WERI-Rb-1 (cell line): ENCODE measurements around the gene ASTL.
"Not testable (repeated sequence)": the region's sequence is repeated elsewhere in the genome, so short reads cannot be mapped to it uniquely, and the experiment has no call there.

ENCODE experiments used
- DNase-seq: peaks from one replicate; pipeline ENCODE4 v3.0.0-alpha.2; 2020
- H3K27ac ChIP-seq: fragments of 250-450 bp; sonication (Bioruptor Pico); 2 replicates; pipeline ENCODE4 v1.5.1; 2020; ENCODE audit warnings: mild to moderate bottlenecking, moderate library complexity
- H3K27me3 ChIP-seq: fragments of 250-450 bp; sonication (Bioruptor Pico); 2 replicates; pipeline ENCODE4 v1.5.1; 2021; ENCODE audit warnings: mild to moderate bottlenecking, low read depth, moderate library complexity; ENCODE audit not compliant: insufficient read depth, severe bottlenecking
- H3K36me3 ChIP-seq: fragments of 250-450 bp; sonication (Bioruptor Pico); 2 replicates; pipeline ENCODE4 v1.5.1; 2020; ENCODE audit warnings: mild to moderate bottlenecking, moderate library complexity
- H3K4me3 ChIP-seq: 2 replicates; pipeline ENCODE4 v1.5.1; 2011; ENCODE audit warnings: low read depth, mild to moderate bottlenecking, control low read depth, low read length
- H3K9me3 ChIP-seq: fragments of 250-450 bp; sonication (Bioruptor Pico); 2 replicates; pipeline ENCODE4 v1.5.1; 2021; ENCODE audit warnings: mild to moderate bottlenecking, moderate library complexity; ENCODE audit not compliant: severe bottlenecking
- TF ChIP-seq, protein P1 (sequence below): IDR thresholded peaks from 2 replicates; pipeline ENCODE4 v1.5.1; 2011; ENCODE audit warnings: low read depth, mild to moderate bottlenecking, control low read depth, inconsistent platforms, low read length

ASTL gene

DNA sequence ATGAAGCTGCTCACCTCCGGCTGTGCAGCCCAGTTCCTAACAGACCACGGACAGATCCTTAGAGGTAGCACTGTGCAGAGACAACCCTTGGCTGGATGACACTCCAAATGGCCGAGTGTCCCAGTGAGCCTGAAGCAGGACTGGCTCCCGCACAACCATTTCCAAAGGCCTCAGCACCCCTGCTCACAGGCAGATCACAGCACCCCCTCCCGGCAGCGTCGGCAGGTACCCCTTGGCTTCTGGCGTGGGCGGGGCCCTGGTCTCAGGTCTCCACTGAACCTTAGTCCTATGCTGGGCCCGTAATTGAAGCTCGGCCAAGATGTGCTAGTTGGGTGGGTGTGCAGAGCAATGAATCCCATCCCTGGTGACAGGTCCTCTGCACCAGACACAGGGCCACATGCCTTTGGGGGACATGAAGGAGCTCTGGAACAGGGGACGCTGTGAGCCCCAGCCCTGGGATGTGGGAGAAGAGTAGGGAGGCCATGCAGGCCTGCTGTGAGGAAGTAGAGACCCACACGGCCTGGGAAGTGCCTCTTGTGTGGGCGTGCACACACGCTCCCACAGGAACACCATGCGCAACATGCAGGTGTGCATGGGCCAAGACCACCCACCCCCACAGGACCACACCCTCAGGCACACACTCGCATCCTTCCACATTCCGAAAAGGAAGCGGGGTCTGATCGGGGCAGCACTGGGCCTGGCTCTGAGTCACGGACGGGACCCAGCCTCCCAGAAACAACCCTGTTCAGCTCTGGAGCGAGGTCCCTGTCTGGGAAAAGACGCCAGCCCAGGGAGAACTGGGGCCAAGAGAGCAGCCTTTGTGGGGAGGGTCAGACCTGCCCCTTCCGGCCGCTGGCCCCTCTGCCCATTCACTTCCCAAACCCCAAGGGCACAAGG is 4.2 kb upstream of the ASTL start:
- TF ChIP-seq, protein P1, sequence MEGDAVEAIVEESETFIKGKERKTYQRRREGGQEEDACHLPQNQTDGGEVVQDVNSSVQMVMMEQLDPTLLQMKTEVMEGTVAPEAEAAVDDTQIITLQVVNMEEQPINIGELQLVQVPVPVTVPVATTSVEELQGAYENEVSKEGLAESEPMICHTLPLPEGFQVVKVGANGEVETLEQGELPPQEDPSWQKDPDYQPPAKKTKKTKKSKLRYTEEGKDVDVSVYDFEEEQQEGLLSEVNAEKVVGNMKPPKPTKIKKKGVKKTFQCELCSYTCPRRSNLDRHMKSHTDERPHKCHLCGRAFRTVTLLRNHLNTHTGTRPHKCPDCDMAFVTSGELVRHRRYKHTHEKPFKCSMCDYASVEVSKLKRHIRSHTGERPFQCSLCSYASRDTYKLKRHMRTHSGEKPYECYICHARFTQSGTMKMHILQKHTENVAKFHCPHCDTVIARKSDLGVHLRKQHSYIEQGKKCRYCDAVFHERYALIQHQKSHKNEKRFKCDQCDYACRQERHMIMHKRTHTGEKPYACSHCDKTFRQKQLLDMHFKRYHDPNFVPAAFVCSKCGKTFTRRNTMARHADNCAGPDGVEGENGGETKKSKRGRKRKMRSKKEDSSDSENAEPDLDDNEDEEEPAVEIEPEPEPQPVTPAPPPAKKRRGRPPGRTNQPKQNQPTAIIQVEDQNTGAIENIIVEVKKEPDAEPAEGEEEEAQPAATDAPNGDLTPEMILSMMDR, result peak; percentile 80
- Histone ChIP-seq H3K4me3 (no peak overlapping the region), H3K27ac (peak overlapping the region; percentile 85)

DNA sequence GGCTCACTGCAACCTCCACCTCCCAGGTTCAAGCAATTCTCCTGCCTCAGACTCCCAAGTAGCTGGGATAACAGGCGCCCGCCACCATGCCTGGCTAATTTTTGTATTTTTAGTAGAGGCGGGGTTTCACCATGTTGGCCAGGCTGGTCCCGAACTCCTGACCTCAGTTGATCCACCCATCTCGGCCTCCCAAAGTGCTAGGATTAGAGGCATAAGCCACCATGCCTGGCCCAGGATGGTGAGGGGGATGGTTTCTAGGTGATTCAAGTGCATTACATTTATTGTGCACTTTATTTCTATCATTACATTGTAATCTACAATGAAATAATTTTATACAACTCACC is 3.3 kb upstream of the ASTL start:
- peak; percentile 33 for DNase-seq
- not testable (repeated sequence) for H3K27me3 ChIP-seq, H3K4me3 ChIP-seq, H3K9me3 ChIP-seq
- Histone ChIP-seq H3K27ac (0 out of 2 replicates have a peak overlapping the region, but pooled peaks have one; percentile 2), H3K36me3 (peaks cover 28% of the 10 kb centered on the region)

More for the DNA sequence above, 4.2 kb upstream of the ASTL start:
- peak; percentile 85 for DNase-seq
- Histone ChIP-seq H3K27me3 (no peaks in the 10 kb centered on the region), H3K9me3 (no peaks in the 10 kb centered on the region), H3K36me3 (peaks cover 28% of the 10 kb centered on the region)

DNA sequence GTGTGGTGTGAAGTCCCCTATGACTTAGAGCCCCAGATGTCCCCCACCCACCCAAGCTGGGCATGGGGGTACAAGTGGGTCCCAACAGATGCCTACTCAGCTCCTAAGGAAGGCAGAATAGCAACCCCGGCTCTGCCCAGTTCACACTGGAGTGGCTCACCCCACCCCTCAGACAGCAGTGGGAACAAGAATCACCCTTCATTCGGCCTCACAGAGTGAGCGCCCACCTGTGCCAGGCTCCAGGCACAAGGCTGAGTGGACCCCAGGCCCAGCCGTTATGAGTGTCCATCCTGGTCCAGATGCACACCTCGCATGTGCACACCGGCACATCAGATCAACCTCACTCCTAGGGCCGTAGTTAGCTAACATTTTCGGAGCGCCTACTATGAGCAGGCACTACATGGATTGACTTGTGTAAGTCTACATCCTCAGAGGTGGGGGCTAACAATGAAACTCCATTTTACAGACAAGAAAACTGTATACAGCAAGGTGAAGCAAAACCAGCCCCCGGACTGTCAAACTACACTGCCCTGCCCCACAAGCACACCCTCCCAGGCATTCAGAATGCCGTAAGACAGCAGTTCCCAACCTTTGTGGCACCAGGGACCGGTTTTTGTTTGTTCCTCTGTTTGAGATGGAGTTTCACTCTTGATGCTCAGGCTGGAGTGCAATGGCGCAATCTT is 2.8 kb upstream of the ASTL start:
- H3K4me3 ChIP-seq, result no peak overlapping the region
- no peaks in the 10 kb centered on the region for H3K9me3 ChIP-seq
- no peaks in the 10 kb centered on the region for H3K27me3 ChIP-seq
- TF ChIP-seq, protein P1, result no peak
- DNase-seq, result peak; percentile 8
- no peak overlapping the region for H3K27ac ChIP-seq
- H3K36me3 ChIP-seq, result peaks cover 28% of the 10 kb centered on the region

DNA sequence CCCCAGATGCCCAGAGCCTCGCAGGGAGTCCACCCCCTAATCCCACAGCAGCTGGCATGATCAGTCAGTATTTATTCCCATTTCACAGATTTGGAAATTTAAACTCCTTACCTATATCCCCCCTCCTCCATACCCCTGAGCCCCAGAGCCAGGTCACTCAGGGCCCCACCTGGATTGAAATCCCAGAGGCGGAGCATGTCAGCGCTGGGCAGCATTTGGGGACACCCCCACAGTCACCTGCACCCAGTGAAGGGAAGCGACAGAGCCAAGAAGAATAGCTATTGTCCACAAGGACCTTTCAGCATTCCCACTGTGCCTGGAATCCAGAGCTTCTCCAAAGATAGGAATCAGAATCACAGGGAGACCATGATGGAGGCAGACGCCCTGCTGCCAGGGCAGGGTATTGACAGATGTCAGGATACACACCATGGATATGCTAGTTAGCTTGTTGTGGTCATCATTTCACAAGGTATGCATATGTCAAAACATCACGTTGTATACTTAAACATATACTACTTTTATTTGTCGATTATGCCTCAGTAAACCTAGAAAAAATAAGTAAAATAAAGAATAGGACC is 968 bp upstream of the ASTL start:
- Histone ChIP-seq H3K27me3 (no peaks in the 10 kb centered on the region), H3K36me3 (peaks cover 22% of the 10 kb centered on the region), H3K4me3 (no peak overlapping the region), H3K9me3 (no peaks in the 10 kb centered on the region), H3K27ac (0 out of 2 replicates have a peak overlapping the region, but pooled peaks have one; percentile 2)
- DNase-seq, result no peak
- TF ChIP-seq, protein P1, result no peak

DNA sequence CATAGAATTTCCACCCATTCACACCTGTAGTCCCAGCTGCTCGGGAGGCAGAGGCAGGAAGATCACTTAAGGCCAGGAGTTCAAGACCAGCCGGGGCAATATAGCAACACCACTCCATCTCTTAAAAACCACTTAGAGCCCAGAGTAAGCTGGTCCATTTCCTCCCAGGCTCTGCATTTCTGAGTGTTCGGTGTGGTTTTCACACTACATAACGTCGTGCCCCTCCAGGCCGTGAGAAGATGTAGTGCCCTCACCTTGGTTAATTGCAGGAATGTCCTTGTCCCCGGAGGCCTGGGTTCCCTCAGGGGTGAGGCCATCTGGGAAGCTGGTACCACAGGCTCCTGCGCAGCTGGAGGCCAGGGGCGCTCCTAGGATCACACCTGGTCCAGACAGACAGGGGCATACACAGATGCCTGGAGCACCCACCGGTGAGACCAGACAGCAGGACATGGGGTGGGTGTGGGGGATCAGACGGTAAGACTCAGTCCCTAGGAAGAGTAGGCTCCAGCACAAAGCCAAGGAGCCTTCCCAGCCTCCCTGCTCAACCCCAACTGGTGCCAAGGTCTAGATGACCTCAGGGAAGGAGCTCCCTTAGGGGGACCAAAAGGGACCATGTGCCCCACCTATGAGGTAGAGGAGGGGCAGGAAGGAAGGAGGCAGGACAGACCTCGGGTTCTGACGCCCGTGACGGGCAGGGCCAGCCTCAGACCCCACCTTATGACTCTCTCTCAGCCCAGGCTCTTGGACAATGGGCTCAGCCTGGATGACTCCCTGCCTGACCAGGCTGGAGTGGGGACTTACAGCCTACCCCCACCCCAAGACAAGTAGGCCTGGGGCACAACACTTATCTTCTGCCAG is 752 bp downstream of the ASTL start:
- TF ChIP-seq, protein P1, result no peak
- Histone ChIP-seq H3K27me3 (no peaks in the 10 kb centered on the region), H3K4me3 (no peak overlapping the region), H3K27ac (no peak overlapping the region), H3K9me3 (no peaks in the 10 kb centered on the region), H3K36me3 (peaks cover 5% of the 10 kb centered on the region)
- DNase-seq, result no peak
